Measurements from ENCODE around the gene PDE2A. TPM values are rescaled to one million over a fixed set of nuclear protein-coding genes. Genes with fewer than 3 reads are reported as not detected.

The PDE2A gene
- total and polyA plus RNA-seq, 9 donors, result 8.3 to 44.0 (median 12.8) TPM

- intact Hi-C loops (cut with DNase I), result no loop called here
- H3K27me3 ChIP-seq, result no peaks in the 10 kb centered on the region
- H3K27ac ChIP-seq, result no peak overlapping the region
- TF ChIP-seq EP300 (IDR thresholded peaks at IDR 0.05) (no peak), CTCF (IDR thresholded peaks at IDR 0.05) (no peak), POLR2A (IDR thresholded peaks at IDR 0.05) (no peak)
- DNase-seq, result no peak
- 55 to 62% (median 58%) methylated on average over 3 of the region's 3 CpGs for WGBS, 3 donors
- H3K36me3 ChIP-seq, result no peaks in the 10 kb centered on the region
- no peaks in the 10 kb centered on the region for H3K9me3 ChIP-seq
- H3K4me1 ChIP-seq (ENCODE audit: insufficient read depth), result no peaks in the 10 kb centered on the region
- no peak overlapping the region for H3K4me3 ChIP-seq
These were observed 120.5 kb downstream of the PDE2A start for GRCh38 chr11:72553706-72554105.

- Histone ChIP-seq H3K9me3 (no peaks in the 10 kb centered on the region), H3K27me3 (no peaks in the 10 kb centered on the region), H3K27ac (no peak overlapping the region), H3K4me1 (ENCODE audit: insufficient read depth) (no peaks in the 10 kb centered on the region), H3K4me3 (no peak overlapping the region), H3K36me3 (no peaks in the 10 kb centered on the region)
- intact Hi-C loops (cut with DNase I), result no loop called here
- no peak for DNase-seq
- 78 to 89% (median 81%) methylated on average over 3 of the region's 3 CpGs for WGBS, 3 donors
- TF ChIP-seq POLR2A (IDR thresholded peaks at IDR 0.05), result no peak
- no peak for TF ChIP-seq CTCF (IDR thresholded peaks at IDR 0.05)
- no peak for TF ChIP-seq EP300 (IDR thresholded peaks at IDR 0.05)
These were observed 121.8 kb downstream of the PDE2A start for GRCh38 chr11:72552399-72552910.

- TF ChIP-seq CTCF (IDR thresholded peaks at IDR 0.05), result no peak
- no peak for TF ChIP-seq EP300 (IDR thresholded peaks at IDR 0.05)
- no peak for TF ChIP-seq POLR2A (IDR thresholded peaks at IDR 0.05)
- Histone ChIP-seq H3K4me3 (no peak overlapping the region), H3K27ac (no peak overlapping the region), H3K9me3 (no peaks in the 10 kb centered on the region), H3K4me1 (ENCODE audit: insufficient read depth) (no peaks in the 10 kb centered on the region), H3K27me3 (no peaks in the 10 kb centered on the region), H3K36me3 (no peaks in the 10 kb centered on the region)
- WGBS, 3 donors, result 93 to 94% (median 94%) methylated on average over 5 of the region's 5 CpGs
- intact Hi-C loops (cut with DNase I), result no loop called here
- DNase-seq, result no peak
These were observed 122.7 kb downstream of the PDE2A start for GRCh38 chr11:72551571-72551970.

GRCh38 chr11:72548463-72548862 lies 125.8 kb downstream of the PDE2A start:
- Histone ChIP-seq H3K9me3 (no peaks in the 10 kb centered on the region), H3K27ac (no peak overlapping the region), H3K4me1 (ENCODE audit: insufficient read depth) (no peaks in the 10 kb centered on the region), H3K4me3 (no peak overlapping the region), H3K27me3 (no peaks in the 10 kb centered on the region), H3K36me3 (no peaks in the 10 kb centered on the region)
- no peak for TF ChIP-seq POLR2A (IDR thresholded peaks at IDR 0.05)
- no peak for TF ChIP-seq CTCF (IDR thresholded peaks at IDR 0.05)
- no peak for TF ChIP-seq EP300 (IDR thresholded peaks at IDR 0.05)
- no peak for DNase-seq
- intact Hi-C loops (cut with DNase I), result no loop called here
- WGBS, 3 donors, result 66 to 87% (median 79%) methylated on average over 6 of the region's 6 CpGs
